Measurements from ENCODE around the gene CCNA2.

CCNA2 gene

DNA sequence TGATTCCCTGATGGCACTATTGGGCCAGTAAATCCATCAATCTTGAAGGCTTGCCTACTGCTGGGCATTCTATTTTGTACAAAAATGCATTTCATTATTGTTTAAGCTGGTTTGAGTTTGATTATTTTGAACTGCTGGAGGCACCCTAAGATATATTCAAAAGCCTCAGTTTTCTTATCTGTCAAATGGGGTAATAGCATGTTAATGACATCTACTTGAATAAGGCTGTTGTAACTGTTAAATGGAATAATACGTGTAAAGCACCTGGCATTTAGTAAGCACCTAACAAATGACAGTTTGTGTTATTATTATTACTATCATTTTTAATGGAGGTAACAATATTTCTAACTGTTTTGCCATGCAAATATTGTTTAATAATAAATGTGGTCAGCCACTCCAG is 51.8 kb downstream of the CCNA2 start:
- no peak for DNase-seq

DNA sequence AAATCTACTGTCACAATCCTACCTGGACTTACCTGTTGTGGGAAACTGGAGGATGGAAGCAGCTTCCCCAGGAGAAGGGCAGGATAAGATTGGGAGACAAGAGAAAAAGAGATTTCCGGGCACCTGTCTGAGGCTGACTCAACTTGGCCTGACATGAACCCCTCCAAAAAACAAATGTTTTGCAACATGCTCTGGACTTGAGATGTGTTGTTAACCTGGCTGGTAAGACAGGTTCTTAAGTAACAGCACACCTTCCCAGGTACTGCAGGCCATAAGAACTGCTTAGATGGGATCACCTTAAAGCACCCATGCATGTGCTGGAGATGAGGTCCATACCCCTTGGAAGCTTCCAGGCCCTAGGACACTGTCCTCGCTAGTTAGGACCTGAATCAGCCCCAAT is 54.3 kb downstream of the CCNA2 start:
- no peak for DNase-seq

DNA sequence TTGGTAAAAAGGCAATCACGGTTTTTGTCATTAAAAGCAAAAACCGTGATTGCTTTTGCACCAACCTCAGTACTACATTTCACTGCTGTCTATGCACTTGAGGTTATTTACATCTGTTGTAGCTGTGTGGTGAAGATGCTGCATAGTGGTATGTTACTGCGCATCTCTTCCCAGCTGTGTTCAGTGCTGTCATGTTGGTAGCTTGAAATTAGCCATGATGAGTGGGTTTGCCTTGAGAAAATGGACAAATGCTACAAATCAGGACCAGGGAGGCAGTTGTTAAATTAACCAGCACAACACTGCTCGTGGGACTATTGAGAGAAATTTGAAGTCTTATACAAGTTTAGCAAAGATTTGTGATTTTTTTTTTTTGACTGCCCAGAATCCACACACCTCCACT is 56.5 kb downstream of the CCNA2 start:
- no peak for DNase-seq
